Hypothalamus (tissue), 51 donors: ENCODE results near the gene KRTAP21-1.
"Not testable (repeated sequence)": the region's sequence is repeated elsewhere in the genome, so short reads cannot be mapped to it uniquely, and the experiment has no call there.

Experiments used
- DNase-seq, 51 donors: peaks; one replicate each; lab custom pipeline; 2025; lab: John Stamatoyannopoulos, UW

The KRTAP21-1 gene

GRCh38 chr21:30755328-30755727 lies at the start of gene KRTAP21-1:
Gene KRTAP21-1, minus strand, starts transcription at chr21:30755428. Its CDS starts 50 bp downstream, at chr21:30755378.
- DNase-seq: not testable (repeated sequence)

- no peak for DNase-seq
Measured at GRCh38 chr21:30800605-30801004, 45.4 kb upstream of the KRTAP21-1 start.

- no peak for DNase-seq
Measured at GRCh38 chr21:30793581-30794314, 38.5 kb upstream of the KRTAP21-1 start.

GRCh38 chr21:30779249-30779648 lies 24.0 kb upstream of the KRTAP21-1 start:
- no peak for DNase-seq

DNA sequence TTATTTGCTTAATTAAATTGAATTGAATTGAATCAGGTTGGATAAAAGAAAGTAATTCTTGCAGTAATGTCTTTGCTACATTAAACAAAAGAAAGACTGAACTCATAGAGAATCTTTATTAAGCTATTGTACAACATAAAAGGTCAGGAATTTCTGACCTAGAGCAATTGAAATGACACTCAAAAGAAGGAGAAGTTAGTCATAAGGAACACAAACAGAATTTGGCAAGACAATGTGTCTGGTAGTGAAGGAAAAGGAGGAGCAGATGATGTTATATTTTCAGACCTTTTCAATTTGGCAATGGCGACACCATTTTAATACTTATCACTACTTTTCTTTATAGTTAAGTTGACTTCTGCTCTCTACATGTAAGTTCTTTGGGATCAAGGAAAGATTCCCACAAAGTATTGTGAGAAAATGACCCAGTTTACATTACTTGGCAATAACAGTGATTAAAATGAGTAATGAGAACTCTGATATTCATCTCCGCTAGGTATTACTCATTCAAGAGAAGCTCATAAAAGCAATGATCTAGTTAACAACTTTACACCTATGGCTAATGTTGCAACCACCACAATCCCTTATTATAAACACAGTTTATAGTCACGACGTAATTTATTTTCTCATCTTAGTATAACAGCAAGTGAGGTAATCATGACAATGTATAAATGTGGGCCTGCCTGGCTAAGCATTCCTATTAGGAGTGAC lies 14.7 kb upstream of the KRTAP21-1 start:
- DNase-seq: no peak

DNA sequence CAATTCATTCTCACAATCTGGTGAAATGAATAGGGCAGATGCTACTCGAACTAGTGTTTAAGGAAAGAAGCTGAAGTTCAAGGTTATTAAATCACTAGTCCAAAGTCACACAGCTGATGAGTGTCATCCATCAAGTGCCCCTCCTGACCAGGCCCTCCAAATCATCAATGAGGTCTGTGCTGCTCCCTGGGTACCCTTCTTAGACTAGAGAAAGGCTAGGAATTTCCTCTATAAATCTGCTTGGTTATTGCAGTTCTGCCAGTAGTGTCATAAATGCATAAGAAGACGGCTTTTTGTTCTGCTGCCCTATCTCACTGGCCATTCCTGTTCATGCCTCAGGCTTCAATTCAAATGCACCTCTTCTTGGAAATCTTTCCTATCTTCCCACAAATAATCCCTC lies 5.5 kb upstream of the KRTAP21-1 start:
- no peak for DNase-seq

DNA sequence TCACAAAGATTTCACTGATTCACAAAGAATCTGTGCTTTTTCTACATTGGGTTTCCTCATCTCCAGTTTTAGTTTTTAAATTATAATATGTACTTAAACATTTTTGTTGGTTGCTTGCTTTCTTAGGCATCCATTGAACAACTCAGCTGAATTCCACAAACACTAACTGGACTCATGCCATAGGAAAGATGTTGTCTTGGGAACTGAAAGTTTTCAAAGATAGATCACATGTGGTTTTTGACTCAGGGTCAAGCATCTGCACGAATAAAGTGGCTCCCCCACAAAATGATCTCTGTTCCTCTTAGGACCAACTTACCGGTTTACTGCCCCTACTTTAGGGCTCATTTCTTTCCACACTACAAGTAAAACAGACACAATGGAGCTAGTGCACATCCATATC lies 3.1 kb upstream of the KRTAP21-1 start:
- DNase-seq: no peak

DNA sequence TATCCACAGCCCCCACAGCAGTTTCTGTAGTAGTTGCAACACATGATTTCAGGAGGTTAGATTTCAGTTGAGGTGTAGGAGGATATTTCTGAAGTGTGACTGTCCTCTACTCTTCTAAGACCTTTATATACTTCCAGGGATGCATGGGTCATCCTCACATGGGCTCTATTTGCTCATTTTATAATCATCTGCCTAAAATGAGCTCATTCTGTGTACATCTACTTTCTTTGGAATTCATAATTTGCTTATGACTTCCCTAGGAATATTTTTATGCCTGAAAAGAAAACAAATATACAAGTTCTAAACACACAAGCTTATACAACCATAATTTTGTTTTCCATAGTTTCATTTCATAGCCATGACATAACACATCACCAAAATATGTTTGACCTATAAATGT lies 8.1 kb downstream of the KRTAP21-1 start, which contains the start of gene KRTAP21-2:
KRTAP21-2 (minus strand) TSS at position 101 of the 400 bp plus-strand sequence; CDS start at position 44, 57 bp downstream.
- DNase-seq: no peak

GRCh38 chr21:30740462-30740861 lies 14.8 kb downstream of the KRTAP21-1 start:
- no peak for DNase-seq

DNA sequence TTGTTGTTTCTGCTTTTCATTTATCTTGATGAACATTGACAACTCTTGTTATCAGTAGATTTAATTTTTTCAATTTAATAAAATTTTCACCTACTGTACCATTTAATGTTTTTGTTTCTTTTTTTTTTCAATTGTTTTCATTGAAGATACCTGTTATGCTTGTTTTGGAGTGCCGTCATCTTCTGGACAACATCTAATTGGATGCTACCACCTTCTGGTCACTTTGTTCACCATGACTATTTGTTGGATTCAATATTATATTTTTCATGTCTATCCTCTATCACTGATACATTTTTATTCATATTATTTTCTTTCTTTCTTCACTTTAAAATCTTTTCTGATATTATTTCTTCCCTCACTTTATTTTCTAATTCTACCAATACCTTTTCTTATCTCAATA lies 22.2 kb downstream of the KRTAP21-1 start:
- DNase-seq: no peak

- no peak for DNase-seq
Measured at GRCh38 chr21:30726726-30727125, 28.5 kb downstream of the KRTAP21-1 start.

DNA sequence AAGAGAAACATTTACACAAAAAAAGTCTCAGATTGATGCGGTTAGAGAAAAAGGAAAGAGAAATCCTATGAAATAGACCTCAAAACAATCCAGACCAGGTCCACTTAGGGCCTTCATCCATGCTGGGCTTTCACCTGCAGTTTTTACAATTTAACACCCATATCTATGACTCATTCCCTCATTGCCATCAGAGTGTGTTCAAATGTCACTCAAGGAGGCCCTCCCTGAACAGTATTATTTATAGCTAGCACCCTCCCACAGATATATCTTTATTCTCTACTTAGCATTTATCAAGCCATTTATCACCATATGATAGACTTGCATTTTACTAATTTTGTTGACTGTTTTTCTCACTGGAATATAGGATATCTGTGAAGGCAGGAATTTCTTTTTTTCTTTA lies 35.8 kb downstream of the KRTAP21-1 start:
- DNase-seq: peak in 1 of 51 donors; percentile 1

- peak in 1 of 51 donors; percentile 11 for DNase-seq
Measured at GRCh38 chr21:30718239-30718909, 36.9 kb downstream of the KRTAP21-1 start, which contains the start of gene KRTAP21-3. Gene KRTAP21-3, minus strand, starts transcription at chr21:30718777. Its CDS starts 18 bp downstream, at chr21:30718759.

DNA sequence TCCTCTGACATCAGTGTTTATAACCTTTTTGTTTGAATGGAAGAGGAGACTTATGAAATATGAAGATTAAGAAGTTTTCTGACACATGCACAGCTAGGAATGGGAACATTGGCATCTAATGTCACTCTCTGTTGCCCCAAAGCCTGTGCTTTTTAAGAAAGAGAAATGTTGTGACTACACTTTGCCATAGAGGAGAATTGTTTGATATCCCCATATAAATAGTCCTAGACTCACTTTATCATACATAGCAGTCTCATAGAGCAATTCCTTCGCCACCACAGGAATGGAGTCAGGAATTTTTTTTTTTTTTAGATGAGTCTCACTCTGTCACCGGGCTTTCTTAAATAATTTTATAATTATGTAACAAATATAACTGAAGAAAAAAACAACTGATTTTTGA lies 38.1 kb downstream of the KRTAP21-1 start:
- DNase-seq: no peak

GRCh38 chr21:30714946-30715345 lies 40.3 kb downstream of the KRTAP21-1 start:
- DNase-seq: no peak

DNA sequence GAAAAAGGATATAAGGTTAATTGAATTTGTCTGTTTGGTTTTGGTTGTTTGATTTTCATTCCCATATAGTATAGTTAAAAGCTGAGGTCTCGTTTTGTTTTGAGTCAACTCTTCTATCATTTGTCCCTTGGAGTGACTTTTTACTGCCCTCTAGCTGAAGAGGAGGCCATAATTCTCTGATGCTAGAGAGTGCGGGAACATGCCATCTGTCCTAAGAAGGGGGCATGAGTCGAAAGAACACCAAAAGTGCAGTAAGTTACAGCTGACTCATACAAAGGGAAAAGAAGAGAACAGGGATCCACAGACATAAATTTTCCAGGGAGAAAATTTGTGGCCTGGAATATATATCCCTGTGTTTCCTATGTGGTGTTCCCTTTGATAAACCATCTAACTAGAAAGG lies 40.8 kb downstream of the KRTAP21-1 start:
- no peak for DNase-seq

DNA sequence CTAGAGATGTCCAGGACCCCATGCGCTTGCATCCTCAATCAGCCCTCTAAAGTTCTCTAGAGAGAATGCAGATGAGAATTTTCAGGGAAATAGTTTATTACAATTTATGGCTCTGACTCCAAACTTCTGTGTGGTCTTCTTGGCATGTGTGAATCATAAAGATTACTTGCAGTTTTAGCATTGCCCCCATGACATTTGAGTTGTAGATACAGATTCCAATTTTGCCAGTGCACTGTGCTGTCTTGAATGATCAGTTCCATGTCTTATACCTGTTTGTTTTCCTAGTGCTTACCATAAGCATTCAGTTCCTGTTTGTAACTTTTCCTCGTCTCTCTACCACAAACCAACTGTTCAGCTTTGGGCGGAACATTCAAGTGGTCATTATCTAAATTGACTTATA lies 41.5 kb downstream of the KRTAP21-1 start:
- DNase-seq: no peak

- no peak for DNase-seq
Measured at GRCh38 chr21:30710499-30710898, 44.7 kb downstream of the KRTAP21-1 start.

GRCh38 chr21:30707409-30707808 lies 47.8 kb downstream of the KRTAP21-1 start:
- DNase-seq: no peak
